Spleen (tissue), 7 donors: Measurements from ENCODE around the gene IRF2BPL.

ENCODE experiments used
- POLR2A ChIP-seq, 3 donors: fragments of 450-650 bp; IDR thresholded peaks; one replicate each; pipeline ENCODE4 v1.5.1; 2017; ENCODE audit warnings: antibody characterized with exemption in 3 of 3, mild to moderate bottlenecking in 1 of 3
- POLR2AphosphoS5 ChIP-seq, 3 donors: sonication (generic); formaldehyde crosslinking; IDR thresholded peaks; one replicate each; pipeline ENCODE4 v1.5.1; 2017; ENCODE audit warnings: antibody characterized with exemption in 3 of 3
- TF ChIP-seq, protein P1 (sequence below), 11 experiments: fragments of 200-600 bp in 7 of 11; fragments of 450-650 bp in 4 of 11; sonication (generic) in 4 of 11; IDR thresholded peaks in 8 of 11; conservative IDR thresholded peaks in 3 of 11; 1 replicate in 7 of 11; 2 replicates in 4 of 11; pipeline versions ENCODE4 v1.4.0 to v1.8.0; 2016 to 2021; ENCODE audit warnings: antibody characterized with exemption in 11 of 11, inconsistent platforms in 4 of 11, mild to moderate bottlenecking in 1 of 11
- donor health status: DM: no; HTN: no; CAD: no; lungs with moderate emphysema.
- donor health status: DM: no; HTN: no; CAD: no.
- donor health status: DM: no; HTN: no; CAD: no.

DNA sequence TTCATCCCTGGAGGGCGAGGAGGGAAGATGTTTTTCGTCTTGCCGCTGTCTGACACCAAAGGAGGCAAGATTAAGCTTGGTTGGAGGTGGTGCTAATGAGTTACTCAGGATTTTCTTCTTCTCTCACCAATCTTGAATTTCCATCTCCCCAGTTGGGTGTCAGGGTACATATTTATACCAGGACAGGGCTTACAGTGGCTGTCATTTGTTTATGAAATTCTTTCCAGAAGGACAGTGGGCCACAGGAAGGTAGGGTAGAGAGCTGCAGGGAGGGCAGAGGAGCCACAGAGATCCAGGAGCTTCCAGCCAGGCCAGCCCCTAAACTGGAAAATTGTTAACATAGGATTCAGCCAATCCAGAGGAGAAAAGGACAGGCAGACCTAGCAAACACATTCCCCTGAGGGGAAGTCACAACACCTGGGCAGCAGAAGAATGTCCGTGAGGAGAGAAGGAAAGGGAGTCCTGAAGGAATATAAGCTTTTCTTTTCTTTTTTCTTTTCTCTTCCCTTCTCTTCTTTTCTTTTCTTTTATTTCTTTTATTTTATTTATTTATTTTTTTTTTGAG lies 40.5 kb downstream of the IRF2BPL start:
- TF ChIP-seq POLR2AphosphoS5 (IDR thresholded peaks at IDR 0.05) (no peak), POLR2A (IDR thresholded peaks at IDR 0.05) (no peak)
- TF ChIP-seq, protein P1, sequence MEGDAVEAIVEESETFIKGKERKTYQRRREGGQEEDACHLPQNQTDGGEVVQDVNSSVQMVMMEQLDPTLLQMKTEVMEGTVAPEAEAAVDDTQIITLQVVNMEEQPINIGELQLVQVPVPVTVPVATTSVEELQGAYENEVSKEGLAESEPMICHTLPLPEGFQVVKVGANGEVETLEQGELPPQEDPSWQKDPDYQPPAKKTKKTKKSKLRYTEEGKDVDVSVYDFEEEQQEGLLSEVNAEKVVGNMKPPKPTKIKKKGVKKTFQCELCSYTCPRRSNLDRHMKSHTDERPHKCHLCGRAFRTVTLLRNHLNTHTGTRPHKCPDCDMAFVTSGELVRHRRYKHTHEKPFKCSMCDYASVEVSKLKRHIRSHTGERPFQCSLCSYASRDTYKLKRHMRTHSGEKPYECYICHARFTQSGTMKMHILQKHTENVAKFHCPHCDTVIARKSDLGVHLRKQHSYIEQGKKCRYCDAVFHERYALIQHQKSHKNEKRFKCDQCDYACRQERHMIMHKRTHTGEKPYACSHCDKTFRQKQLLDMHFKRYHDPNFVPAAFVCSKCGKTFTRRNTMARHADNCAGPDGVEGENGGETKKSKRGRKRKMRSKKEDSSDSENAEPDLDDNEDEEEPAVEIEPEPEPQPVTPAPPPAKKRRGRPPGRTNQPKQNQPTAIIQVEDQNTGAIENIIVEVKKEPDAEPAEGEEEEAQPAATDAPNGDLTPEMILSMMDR (IDR thresholded peaks at IDR 0.05 in 8 of 11, conservative IDR thresholded peaks at IDR 0.05 in 3 of 11): no peak
